Parathyroid adenoma (tissue), 2 donors: ENCODE measurements around the gene ALDH1A2.

Experiments
- H2AFZ ChIP-seq: fragments of 300-600 bp; sonication (generic); one replicate; pipeline ENCODE4 v1.7.0; 2017; ENCODE audit warnings: antibody characterized with exemption, mild to moderate bottlenecking
- H3K27ac ChIP-seq: fragments of 300-600 bp; sonication (generic); one replicate; pipeline ENCODE4 v1.7.0; 2017
- H3K27me3 ChIP-seq: fragments of 300-600 bp; sonication (generic); one replicate; pipeline ENCODE4 v1.7.0; 2017; ENCODE audit warnings: low read length; ENCODE audit not compliant: control insufficient read depth, insufficient read depth
- H3K36me3 ChIP-seq: fragments of 300-600 bp; sonication (generic); one replicate; pipeline ENCODE4 v1.7.0; 2017; ENCODE audit warnings: low read length; ENCODE audit not compliant: control insufficient read depth, insufficient read depth
- H3K4me1 ChIP-seq: fragments of 300-600 bp; sonication (generic); one replicate; pipeline ENCODE4 v1.7.0; 2017; ENCODE audit warnings: control low read depth
- H3K4me2 ChIP-seq: fragments of 300-600 bp; sonication (generic); one replicate; pipeline ENCODE4 v1.7.0; 2017; ENCODE audit warnings: low read length
- H3K4me3 ChIP-seq: fragments of 300-600 bp; sonication (generic); one replicate; pipeline ENCODE4 v1.7.0; 2017; ENCODE audit warnings: low read depth, low read length
- H3K79me2 ChIP-seq: fragments of 300-600 bp; sonication (generic); one replicate; pipeline ENCODE4 v1.7.0; 2017; ENCODE audit warnings: control low read depth
- H3K9ac ChIP-seq: fragments of 300-600 bp; sonication (generic); one replicate; pipeline ENCODE4 v1.7.0; 2017; ENCODE audit warnings: mild to moderate bottlenecking
- H3K9me3 ChIP-seq: fragments of 300-600 bp; sonication (generic); one replicate; pipeline ENCODE4 v1.7.0; 2017; ENCODE audit warnings: low read length; ENCODE audit not compliant: control insufficient read depth
- TF ChIP-seq, protein P1 (sequence below): fragments of 300-600 bp; sonication (generic); IDR thresholded peaks from one replicate; pipeline ENCODE4 v1.7.0; 2017; ENCODE audit warnings: antibody characterized with exemption, mild to moderate bottlenecking
- donor health status: primary hyperparathyroidism.

Gene ALDH1A2

DNA sequence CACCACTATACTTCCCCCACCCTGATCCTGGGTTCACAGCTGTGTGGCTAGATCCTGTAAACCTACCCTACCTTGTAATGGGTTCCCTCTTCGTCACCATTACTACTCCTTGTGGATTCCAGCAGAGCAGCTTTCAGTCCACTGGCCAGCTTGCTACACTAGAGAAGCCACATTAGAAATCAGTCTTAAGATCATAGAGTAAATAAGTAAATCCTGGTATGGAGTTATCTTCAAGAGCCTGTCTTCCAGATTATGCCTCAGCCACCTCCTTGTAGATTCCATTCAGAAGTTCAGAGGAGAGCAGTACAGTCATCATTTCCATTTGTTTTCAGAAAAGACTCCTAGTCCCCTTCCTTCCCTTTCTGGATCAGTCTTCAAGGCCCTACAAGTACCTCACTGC lies 123.7 kb downstream of the ALDH1A2 start:
- Histone ChIP-seq H2AFZ (no peak overlapping the region), H3K27ac (no peak overlapping the region), H3K36me3 (no peaks in the 10 kb centered on the region), H3K4me3 (no peak overlapping the region), H3K9me3 (no peaks in the 10 kb centered on the region), H3K27me3 (no peaks in the 10 kb centered on the region), H3K79me2 (no peaks in the 10 kb centered on the region), H3K4me2 (no peak overlapping the region), H3K4me1 (no peaks in the 10 kb centered on the region), H3K9ac (no peak overlapping the region)
- TF ChIP-seq, protein P1, sequence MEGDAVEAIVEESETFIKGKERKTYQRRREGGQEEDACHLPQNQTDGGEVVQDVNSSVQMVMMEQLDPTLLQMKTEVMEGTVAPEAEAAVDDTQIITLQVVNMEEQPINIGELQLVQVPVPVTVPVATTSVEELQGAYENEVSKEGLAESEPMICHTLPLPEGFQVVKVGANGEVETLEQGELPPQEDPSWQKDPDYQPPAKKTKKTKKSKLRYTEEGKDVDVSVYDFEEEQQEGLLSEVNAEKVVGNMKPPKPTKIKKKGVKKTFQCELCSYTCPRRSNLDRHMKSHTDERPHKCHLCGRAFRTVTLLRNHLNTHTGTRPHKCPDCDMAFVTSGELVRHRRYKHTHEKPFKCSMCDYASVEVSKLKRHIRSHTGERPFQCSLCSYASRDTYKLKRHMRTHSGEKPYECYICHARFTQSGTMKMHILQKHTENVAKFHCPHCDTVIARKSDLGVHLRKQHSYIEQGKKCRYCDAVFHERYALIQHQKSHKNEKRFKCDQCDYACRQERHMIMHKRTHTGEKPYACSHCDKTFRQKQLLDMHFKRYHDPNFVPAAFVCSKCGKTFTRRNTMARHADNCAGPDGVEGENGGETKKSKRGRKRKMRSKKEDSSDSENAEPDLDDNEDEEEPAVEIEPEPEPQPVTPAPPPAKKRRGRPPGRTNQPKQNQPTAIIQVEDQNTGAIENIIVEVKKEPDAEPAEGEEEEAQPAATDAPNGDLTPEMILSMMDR: no peak

DNA sequence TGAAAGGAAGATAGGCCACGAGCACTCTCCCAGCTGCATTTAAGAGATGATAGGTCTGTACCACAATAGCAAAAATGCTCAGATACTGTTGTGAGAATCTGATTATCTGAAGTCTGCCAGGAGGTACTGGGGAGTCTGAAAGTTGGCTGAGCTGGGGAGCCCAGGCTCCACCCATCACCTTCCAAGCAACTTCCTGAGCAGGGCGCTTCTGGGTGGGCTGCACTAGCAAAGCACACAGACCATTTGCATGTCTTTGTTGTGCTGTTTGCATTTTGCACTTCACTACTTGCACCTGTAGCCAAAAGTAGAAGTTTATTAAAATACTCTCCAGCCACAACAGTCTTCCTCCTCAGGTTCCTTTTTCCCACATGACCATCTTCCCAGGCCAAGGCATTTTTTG lies 133.2 kb downstream of the ALDH1A2 start:
- Histone ChIP-seq H2AFZ (no peak overlapping the region), H3K79me2 (no peaks in the 10 kb centered on the region), H3K9ac (no peak overlapping the region), H3K36me3 (no peaks in the 10 kb centered on the region), H3K27ac (no peak overlapping the region), H3K4me2 (no peak overlapping the region), H3K4me1 (no peaks in the 10 kb centered on the region), H3K9me3 (no peaks in the 10 kb centered on the region), H3K4me3 (no peak overlapping the region), H3K27me3 (no peaks in the 10 kb centered on the region)
- TF ChIP-seq, protein P1: no peak

DNA sequence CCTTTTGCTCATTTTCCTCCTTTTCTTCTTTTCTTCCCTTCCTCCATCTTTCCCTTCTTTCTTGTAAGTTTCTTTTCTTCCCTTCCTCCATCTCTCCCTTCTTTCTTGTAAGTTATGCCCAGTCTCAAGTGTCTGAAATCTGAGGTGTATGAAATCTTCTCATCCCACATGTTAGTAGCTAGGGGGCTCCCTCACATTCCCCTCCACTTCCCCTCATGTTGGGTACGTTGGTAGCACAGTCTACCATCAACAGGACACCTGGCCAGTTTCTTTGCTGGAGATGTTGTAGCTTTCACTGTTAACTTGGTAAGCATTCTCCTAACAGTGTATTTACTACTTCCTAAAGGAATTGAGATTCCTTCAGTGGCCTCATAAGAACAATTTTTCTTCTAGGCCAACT lies 133.9 kb downstream of the ALDH1A2 start:
- no peaks in the 10 kb centered on the region for H3K36me3 ChIP-seq
- TF ChIP-seq, protein P1: no peak
- H3K4me1 ChIP-seq: no peaks in the 10 kb centered on the region
- H3K27ac ChIP-seq: no peak overlapping the region
- H3K4me2 ChIP-seq: no peak overlapping the region
- H2AFZ ChIP-seq: no peak overlapping the region
- no peaks in the 10 kb centered on the region for H3K79me2 ChIP-seq
- H3K27me3 ChIP-seq: no peaks in the 10 kb centered on the region
- H3K9me3 ChIP-seq: no peaks in the 10 kb centered on the region
- no peak overlapping the region for H3K9ac ChIP-seq
- no peak overlapping the region for H3K4me3 ChIP-seq

DNA sequence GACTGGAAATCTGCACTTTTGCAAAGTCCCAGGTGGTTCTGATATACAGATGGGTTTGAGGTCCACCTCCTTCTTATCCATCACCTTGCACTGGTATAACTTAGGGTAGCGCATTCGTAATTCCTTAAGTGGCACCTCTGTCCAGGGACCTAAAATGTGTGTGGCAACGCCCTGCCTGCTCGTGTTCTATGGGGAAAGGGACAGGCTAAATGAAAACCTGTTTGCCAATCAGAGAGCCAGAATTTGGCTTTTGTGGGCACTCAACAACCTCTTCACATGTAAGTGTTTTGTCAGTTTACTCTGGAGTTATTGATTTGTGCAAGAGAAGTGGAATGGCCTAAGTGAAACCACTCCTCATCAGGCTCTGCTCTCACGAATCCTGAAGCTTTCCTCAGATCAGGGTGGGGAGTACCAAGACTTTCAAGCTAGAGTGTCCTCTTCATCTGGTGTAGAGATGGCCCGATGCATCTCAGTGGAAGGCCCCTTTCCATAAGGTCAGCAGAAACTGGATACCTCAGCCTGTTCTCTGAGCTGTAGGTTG lies 138.3 kb downstream of the ALDH1A2 start:
- peaks cover 4% of the 10 kb centered on the region for H3K4me1 ChIP-seq
- no peak overlapping the region for H3K9ac ChIP-seq
- no peaks in the 10 kb centered on the region for H3K79me2 ChIP-seq
- no peaks in the 10 kb centered on the region for H3K9me3 ChIP-seq
- H3K4me3 ChIP-seq: no peak overlapping the region
- H3K27ac ChIP-seq: no peak overlapping the region
- TF ChIP-seq, protein P1: no peak
- H3K36me3 ChIP-seq: no peaks in the 10 kb centered on the region
- no peaks in the 10 kb centered on the region for H3K27me3 ChIP-seq
- H2AFZ ChIP-seq: no peak overlapping the region
- no peak overlapping the region for H3K4me2 ChIP-seq

DNA sequence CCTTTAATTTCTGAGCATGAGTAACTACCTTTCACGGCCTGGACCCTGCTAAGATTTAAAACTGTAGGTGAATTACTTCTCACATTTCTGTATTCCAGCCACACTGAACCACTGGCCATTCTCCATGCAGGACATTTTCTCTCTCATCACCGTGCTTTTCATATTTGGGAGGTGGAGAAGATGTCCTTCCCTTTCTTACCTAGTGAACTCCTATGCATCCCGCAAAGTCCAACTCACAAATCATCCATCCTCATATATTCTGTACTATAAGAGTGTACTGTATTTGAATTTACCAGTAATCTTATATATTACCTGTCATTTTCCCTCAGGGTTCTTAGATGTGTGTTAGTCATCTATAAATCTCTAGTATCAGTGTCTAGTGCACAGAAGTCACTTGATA lies 139.9 kb downstream of the ALDH1A2 start:
- no peak overlapping the region for H3K4me2 ChIP-seq
- H3K27ac ChIP-seq: no peak overlapping the region
- H3K36me3 ChIP-seq: no peaks in the 10 kb centered on the region
- H3K27me3 ChIP-seq: no peaks in the 10 kb centered on the region
- no peaks in the 10 kb centered on the region for H3K79me2 ChIP-seq
- TF ChIP-seq, protein P1: no peak
- peaks cover 4% of the 10 kb centered on the region for H3K4me1 ChIP-seq
- H3K4me3 ChIP-seq: no peak overlapping the region
- no peaks in the 10 kb centered on the region for H3K9me3 ChIP-seq
- H3K9ac ChIP-seq: no peak overlapping the region
- H2AFZ ChIP-seq: no peak overlapping the region
